GM23338 (cell line): ENCODE results near the gene CDCA7. TPM values are rescaled to one million over a fixed set of nuclear protein-coding genes. Genes with fewer than 3 reads are reported as not detected.

Source experiments
- ATAC-seq: fragments of 200-7000 bp; cut with Tn5 transposase; 3 replicates; pipeline ENCODE4 v1.9.1; 2020
- DNase-seq: peaks from one replicate; pipeline ENCODE4 v3.0.0-alpha.2; 2015; ENCODE audit warnings: low spot score
- H2AFZ ChIP-seq: fragments of 200-600 bp; sonication (generic); 2 replicates; pipeline ENCODE4 v1.8.0; 2016; ENCODE audit warnings: antibody characterized with exemption, mild to moderate bottlenecking, moderate library complexity
- H3F3A ChIP-seq: fragments of 200-600 bp; sonication (generic); replicated peaks from 2 replicates; pipeline ENCODE4 v1.8.0; 2017; ENCODE audit warnings: antibody characterized with exemption, mixed run types, low read depth
- H3K27ac ChIP-seq: fragments of 200-600 bp; sonication (generic); 2 replicates; pipeline ENCODE4 v1.6.1; 2016; ENCODE audit warnings: low read depth
- H3K27me3 ChIP-seq: fragments of 200-600 bp; sonication (generic); 2 replicates; pipeline ENCODE4 v1.8.0; 2016; ENCODE audit warnings: mild to moderate bottlenecking, mixed run types, moderate library complexity; ENCODE audit not compliant: insufficient read depth
- H3K36me3 ChIP-seq: fragments of 200-600 bp; sonication (generic); 2 replicates; pipeline ENCODE4 v1.8.0; 2016; ENCODE audit warnings: mild to moderate bottlenecking; ENCODE audit not compliant: insufficient read depth
- H3K4me1 ChIP-seq: fragments of 200-600 bp; sonication (generic); 2 replicates; pipeline ENCODE4 v1.8.0; 2016; ENCODE audit warnings: mild to moderate bottlenecking, moderate library complexity; ENCODE audit not compliant: insufficient read depth
- H3K4me2 ChIP-seq: fragments of 200-600 bp; sonication (generic); 2 replicates; pipeline ENCODE4 v1.7.1; 2017; ENCODE audit warnings: mixed run types
- H3K4me3 ChIP-seq: fragments of 200-600 bp; sonication (generic); 2 replicates; pipeline ENCODE4 v1.6.1; 2016; ENCODE audit warnings: mixed run types
- H3K79me2 ChIP-seq: fragments of 200-600 bp; sonication (generic); replicated peaks from 2 replicates; pipeline ENCODE4 v1.8.0; 2017; ENCODE audit warnings: mild to moderate bottlenecking; ENCODE audit not compliant: insufficient read depth
- H3K9me2 ChIP-seq: fragments of 200-600 bp; sonication (generic); 2 replicates; pipeline ENCODE4 v1.8.0; 2017; ENCODE audit not compliant: insufficient read depth
- H4K20me1 ChIP-seq: fragments of 200-600 bp; sonication (generic); replicated peaks from 2 replicates; pipeline ENCODE4 v1.8.0; 2017; ENCODE audit warnings: mild to moderate bottlenecking; ENCODE audit not compliant: insufficient read depth
- H3K27ac Mint-ChIP-seq: 2 replicates; pipeline ENCODE4 v1.8.0; 2020; ENCODE audit warnings: inconsistent platforms, mild to moderate bottlenecking, moderate library complexity, mixed read lengths
- H3K27me3 Mint-ChIP-seq: 3 replicates; pipeline ENCODE4 v1.8.0; 2022; ENCODE audit warnings: low read depth, mild to moderate bottlenecking, moderate library complexity, mixed read lengths, inconsistent platforms; ENCODE audit not compliant: insufficient read depth, poor library complexity
- H3K36me3 Mint-ChIP-seq: 3 replicates; pipeline ENCODE4 v1.8.0; 2021; ENCODE audit warnings: low read depth, mild to moderate bottlenecking, inconsistent platforms, moderate library complexity, mixed read lengths
- H3K4me1 Mint-ChIP-seq: 3 replicates; pipeline ENCODE4 v1.8.0; 2020; ENCODE audit warnings: mild to moderate bottlenecking, inconsistent platforms, mixed read lengths
- H3K4me3 Mint-ChIP-seq: 3 replicates; pipeline ENCODE4 v1.8.0; 2021; ENCODE audit warnings: moderate library complexity, mild to moderate bottlenecking, inconsistent platforms, mixed read lengths
- H3K9me3 Mint-ChIP-seq: 3 replicates; pipeline ENCODE4 v1.8.0; 2020; ENCODE audit warnings: moderate library complexity, mild to moderate bottlenecking, inconsistent platforms, mixed read lengths
- CREB1 ChIP-seq: fragments of 250-450 bp; sonication (Bioruptor Pico); IDR thresholded peaks from 2 replicates; pipeline ENCODE4 v1.5.0; 2020; ENCODE audit warnings: low read depth, mild to moderate bottlenecking, moderate library complexity
- EZH2 ChIP-seq: fragments of 200-600 bp; sonication (generic); IDR thresholded peaks from one replicate; pipeline ENCODE4 v1.8.0; 2017; ENCODE audit warnings: antibody characterized with exemption, mild to moderate bottlenecking, low read depth; ENCODE audit not compliant: unreplicated experiment
- NANOG ChIP-seq: IDR thresholded peaks from 2 replicates; pipeline ENCODE4 v1.6.1; 2016; ENCODE audit warnings: antibody characterized with exemption, borderline replicate concordance
- STAT1 ChIP-seq: IDR thresholded peaks from one replicate; pipeline ENCODE4 v1.6.1; 2016; ENCODE audit warnings: antibody characterized with exemption; ENCODE audit not compliant: unreplicated experiment
- ZNF114 ChIP-seq: fragments of 250-450 bp; sonication (Bioruptor Pico); IDR thresholded peaks from 2 replicates; pipeline ENCODE4 v1.5.0; 2020; ENCODE audit warnings: mild to moderate bottlenecking, moderate library complexity
- polyA plus RNA-seq: library from polyadenylated mRNA; unstranded; fragments of >200 nt; fragmentation: Nextera tagmentation; extraction: Ambion mirVana; gene quantifications from 2 replicates; pipeline ENCODE4 v1.2.1, GENCODE V29; 2016
- total RNA-seq: library from RNA; depleted of rRNA; stranded (reverse); fragments of >200 nt; shearing (Covaris generic); gene quantifications from 2 replicates; pipeline ENCODE4 v1.2.3, GENCODE V29; 2014
- TF ChIP-seq, protein P1 (sequence below): fragments of 250-450 bp; sonication (Bioruptor Pico); IDR thresholded peaks from 2 replicates; pipeline ENCODE4 v1.5.0; 2020; ENCODE audit warnings: mild to moderate bottlenecking, moderate library complexity

The CDCA7 gene
- total and polyA plus RNA-seq, 2 experiments from 2014 or later = 63.7 to 95.5 TPM

DNA sequence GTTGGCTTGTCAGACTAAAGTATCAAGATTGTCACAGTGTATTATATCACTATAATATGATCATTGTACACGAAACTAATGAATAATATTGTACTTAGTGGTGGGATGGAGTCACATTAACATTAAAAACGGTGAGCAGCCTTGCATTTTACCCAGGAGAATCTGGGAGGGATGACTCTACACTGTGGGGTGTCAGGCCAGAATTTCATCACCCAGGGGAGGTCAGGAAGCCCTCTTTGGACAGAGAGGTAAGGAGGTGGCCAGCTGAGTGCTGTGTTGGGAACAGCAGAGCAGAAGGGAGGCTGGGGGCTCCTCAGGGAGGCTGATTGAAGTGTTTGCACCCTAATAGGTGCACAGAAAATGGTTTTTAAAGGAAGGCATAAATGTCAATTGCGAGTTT, 33.0 kb downstream of the CDCA7 start:
- Mint-ChIP-seq H3K27me3 (peaks cover 4% of the 10 kb centered on the region), H3K27ac (no peak overlapping the region), H3K9me3 (no peaks in the 10 kb centered on the region), H3K4me1 (peaks cover 19% of the 10 kb centered on the region), H3K4me3 (no peak overlapping the region), H3K36me3 (peaks cover 7% of the 10 kb centered on the region; the same call in 2 of the 3 replicates)
- Histone ChIP-seq H3F3A (no peaks in the 10 kb centered on the region), H4K20me1 (no peaks in the 10 kb centered on the region), H3K4me2 (no peak overlapping the region), H3K79me2 (no peaks in the 10 kb centered on the region), H3K4me3 (no peak overlapping the region), H3K36me3 (no peaks in the 10 kb centered on the region; the same call in 1 of the 2 replicates), H3K27me3 (no peaks in the 10 kb centered on the region), H3K27ac (no peak overlapping the region), H3K4me1 (peaks cover 11% of the 10 kb centered on the region; the same call in 1 of the 2 replicates), H2AFZ (no peak overlapping the region), H3K9me2 (no peaks in the 10 kb centered on the region)
- DNase-seq = no peak
- TF ChIP-seq STAT1 = no peak
- TF ChIP-seq CREB1 (CRISPR knock-in tag) = no peak
- TF ChIP-seq EZH2 = no peak
- TF ChIP-seq, protein P1, sequence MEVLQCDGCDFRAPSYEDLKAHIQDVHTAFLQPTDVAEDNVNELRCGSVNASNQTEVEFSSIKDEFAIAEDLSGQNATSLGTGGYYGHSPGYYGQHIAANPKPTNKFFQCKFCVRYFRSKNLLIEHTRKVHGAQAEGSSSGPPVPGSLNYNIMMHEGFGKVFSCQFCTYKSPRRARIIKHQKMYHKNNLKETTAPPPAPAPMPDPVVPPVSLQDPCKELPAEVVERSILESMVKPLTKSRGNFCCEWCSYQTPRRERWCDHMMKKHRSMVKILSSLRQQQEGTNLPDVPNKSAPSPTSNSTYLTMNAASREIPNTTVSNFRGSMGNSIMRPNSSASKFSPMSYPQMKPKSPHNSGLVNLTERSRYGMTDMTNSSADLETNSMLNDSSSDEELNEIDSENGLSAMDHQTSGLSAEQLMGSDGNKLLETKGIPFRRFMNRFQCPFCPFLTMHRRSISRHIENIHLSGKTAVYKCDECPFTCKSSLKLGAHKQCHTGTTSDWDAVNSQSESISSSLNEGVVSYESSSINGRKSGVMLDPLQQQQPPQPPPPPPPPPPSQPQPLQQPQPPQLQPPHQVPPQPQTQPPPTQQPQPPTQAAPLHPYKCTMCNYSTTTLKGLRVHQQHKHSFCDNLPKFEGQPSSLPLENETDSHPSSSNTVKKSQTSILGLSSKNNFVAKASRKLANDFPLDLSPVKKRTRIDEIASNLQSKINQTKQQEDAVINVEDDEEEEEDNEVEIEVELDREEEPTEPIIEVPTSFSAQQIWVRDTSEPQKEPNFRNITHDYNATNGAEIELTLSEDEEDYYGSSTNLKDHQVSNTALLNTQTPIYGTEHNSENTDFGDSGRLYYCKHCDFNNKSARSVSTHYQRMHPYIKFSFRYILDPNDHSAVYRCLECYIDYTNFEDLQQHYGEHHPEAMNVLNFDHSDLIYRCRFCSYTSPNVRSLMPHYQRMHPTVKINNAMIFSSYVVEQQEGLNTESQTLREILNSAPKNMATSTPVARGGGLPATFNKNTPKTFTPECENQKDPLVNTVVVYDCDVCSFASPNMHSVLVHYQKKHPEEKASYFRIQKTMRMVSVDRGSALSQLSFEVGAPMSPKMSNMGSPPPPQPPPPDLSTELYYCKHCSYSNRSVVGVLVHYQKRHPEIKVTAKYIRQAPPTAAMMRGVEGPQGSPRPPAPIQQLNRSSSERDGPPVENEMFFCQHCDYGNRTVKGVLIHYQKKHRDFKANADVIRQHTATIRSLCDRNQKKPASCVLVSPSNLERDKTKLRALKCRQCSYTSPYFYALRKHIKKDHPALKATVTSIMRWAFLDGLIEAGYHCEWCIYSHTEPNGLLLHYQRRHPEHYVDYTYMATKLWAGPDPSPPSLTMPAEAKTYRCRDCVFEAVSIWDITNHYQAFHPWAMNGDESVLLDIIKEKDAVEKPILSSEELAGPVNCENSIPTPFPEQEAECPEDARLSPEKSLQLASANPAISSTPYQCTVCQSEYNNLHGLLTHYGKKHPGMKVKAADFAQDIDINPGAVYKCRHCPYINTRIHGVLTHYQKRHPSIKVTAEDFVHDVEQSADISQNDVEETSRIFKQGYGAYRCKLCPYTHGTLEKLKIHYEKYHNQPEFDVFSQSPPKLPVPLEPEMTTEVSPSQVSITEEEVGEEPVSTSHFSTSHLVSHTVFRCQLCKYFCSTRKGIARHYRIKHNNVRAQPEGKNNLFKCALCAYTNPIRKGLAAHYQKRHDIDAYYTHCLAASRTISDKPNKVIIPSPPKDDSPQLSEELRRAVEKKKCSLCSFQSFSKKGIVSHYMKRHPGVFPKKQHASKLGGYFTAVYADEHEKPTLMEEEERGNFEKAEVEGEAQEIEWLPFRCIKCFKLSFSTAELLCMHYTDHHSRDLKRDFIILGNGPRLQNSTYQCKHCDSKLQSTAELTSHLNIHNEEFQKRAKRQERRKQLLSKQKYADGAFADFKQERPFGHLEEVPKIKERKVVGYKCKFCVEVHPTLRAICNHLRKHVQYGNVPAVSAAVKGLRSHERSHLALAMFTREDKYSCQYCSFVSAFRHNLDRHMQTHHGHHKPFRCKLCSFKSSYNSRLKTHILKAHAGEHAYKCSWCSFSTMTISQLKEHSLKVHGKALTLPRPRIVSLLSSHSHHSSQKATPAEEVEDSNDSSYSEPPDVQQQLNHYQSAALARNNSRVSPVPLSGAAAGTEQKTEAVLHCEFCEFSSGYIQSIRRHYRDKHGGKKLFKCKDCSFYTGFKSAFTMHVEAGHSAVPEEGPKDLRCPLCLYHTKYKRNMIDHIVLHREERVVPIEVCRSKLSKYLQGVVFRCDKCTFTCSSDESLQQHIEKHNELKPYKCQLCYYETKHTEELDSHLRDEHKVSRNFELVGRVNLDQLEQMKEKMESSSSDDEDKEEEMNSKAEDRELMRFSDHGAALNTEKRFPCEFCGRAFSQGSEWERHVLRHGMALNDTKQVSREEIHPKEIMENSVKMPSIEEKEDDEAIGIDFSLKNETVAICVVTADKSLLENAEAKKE (CRISPR knock-in tag) = no peak
- no peak for ATAC-seq

DNA sequence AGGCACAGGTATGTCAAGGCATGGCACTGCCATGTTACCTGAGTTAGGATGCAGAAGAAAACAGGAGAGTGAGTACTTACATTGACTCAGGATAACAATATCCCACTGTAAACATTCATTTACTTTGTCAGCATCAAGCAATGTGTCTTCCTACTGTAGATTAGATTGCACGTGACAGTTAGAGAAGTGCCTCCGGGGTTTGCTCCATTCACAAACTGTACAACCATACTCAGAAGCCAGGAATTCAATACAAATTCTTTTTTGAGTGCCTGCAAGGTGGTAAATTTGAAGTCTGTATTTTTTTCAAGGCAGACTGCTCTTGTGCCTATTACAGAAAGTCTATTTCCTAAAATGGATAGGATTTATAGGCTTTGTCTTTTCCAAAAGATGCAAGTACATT, 34.1 kb downstream of the CDCA7 start:
- Histone ChIP-seq H3K27ac (no peak overlapping the region), H3K4me3 (no peak overlapping the region), H3K36me3 (no peaks in the 10 kb centered on the region; the same call in 1 of the 2 replicates), H3K9me2 (no peaks in the 10 kb centered on the region), H3K4me2 (no peak overlapping the region), H3K79me2 (no peaks in the 10 kb centered on the region), H3K4me1 (peaks cover 23% of the 10 kb centered on the region), H4K20me1 (no peaks in the 10 kb centered on the region), H3K27me3 (no peaks in the 10 kb centered on the region), H2AFZ (no peak overlapping the region), H3F3A (no peaks in the 10 kb centered on the region)
- H3K27ac Mint-ChIP-seq = no peak overlapping the region
- TF ChIP-seq NANOG (no peak), ZNF114 (CRISPR knock-in tag) (no peak)
- peaks cover 30% of the 10 kb centered on the region for H3K4me1 Mint-ChIP-seq
- H3K36me3 Mint-ChIP-seq = no peaks in the 10 kb centered on the region; the same call in 2 of the 3 replicates
- DNase-seq = no peak
- H3K27me3 Mint-ChIP-seq = peaks cover 1% of the 10 kb centered on the region
- no peak overlapping the region for H3K4me3 Mint-ChIP-seq
- no peak for ATAC-seq
- H3K9me3 Mint-ChIP-seq = no peaks in the 10 kb centered on the region
